ENCODE results near the gene SEC11A.

The SEC11A gene

DNA sequence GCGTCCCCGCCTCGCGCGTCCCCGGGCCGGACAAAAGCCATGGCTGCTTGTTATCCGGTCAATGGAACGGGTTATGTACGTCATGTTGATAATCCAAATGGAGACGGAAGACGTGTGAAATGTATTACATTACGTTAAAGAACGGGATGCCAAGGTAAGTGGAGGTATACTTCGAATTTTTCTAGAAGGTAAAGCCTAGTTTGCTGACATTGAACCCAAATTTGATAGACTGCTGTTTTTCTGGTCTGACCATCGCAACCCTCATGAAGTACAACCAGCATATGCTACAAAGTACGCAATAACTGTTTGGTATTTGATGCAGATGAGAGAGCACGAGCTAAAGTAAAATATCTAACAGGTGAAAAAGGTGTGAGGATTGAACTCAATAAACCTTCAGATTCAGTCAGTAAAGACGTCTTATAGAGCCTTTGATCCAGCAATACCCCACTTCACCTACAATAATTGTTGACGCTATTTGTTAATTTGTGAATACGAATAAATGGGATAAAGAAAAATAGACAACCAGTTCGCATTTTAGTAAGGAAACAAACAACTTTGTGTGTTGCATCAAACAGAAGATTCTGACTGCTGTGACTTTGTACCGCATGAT lies 81.6 kb downstream of the SEC11A start:
- H3K4me1 ChIP-seq (ENCODE audit: control insufficient read depth in 1 of 2, insufficient read depth in 2 of 2, low read length in 2 of 2), result peaks cover 14 to 34% of the 10 kb centered on the region in 2 donors
- no peaks in the 10 kb centered on the region for H3K9me3 ChIP-seq (ENCODE audit: control insufficient read depth in 1 of 2, low read length in 2 of 2)
- H3K27ac ChIP-seq (ENCODE audit: low read length), result peak overlapping the region; percentile 54

GRCh38 chr15:84633311-84634227 lies 82.4 kb downstream of the SEC11A start:
- Histone ChIP-seq H3K9me3 (ENCODE audit: control insufficient read depth in 1 of 2, low read length in 2 of 2) (no peaks in the 10 kb centered on the region), H3K4me1 (ENCODE audit: control insufficient read depth in 1 of 2, insufficient read depth in 2 of 2, low read length in 2 of 2) (peaks cover 14 to 34% of the 10 kb centered on the region in 2 donors), H3K36me3 (ENCODE audit: control insufficient read depth in 1 of 2, insufficient read depth in 2 of 2, low read length in 2 of 2) (peaks cover 5 to 11% of the 10 kb centered on the region in 2 donors), H3K27ac (ENCODE audit: low read length) (peak overlapping the region; percentile 68), H3K4me3 (ENCODE audit: low read depth in 1 of 2, low read length in 2 of 2) (peak overlapping the region; percentile 58 to 68), H3K27me3 (ENCODE audit: low read depth, low read length) (no peaks in the 10 kb centered on the region)

More for the DNA sequence above, 81.6 kb downstream of the SEC11A start:
- H3K27me3 ChIP-seq (ENCODE audit: low read depth, low read length), result no peaks in the 10 kb centered on the region
- H3K36me3 ChIP-seq (ENCODE audit: control insufficient read depth in 1 of 2, insufficient read depth in 2 of 2, low read length in 2 of 2), result peaks cover 6 to 17% of the 10 kb centered on the region in 2 donors
- peak overlapping the region; percentile 58 to 68 for H3K4me3 ChIP-seq (ENCODE audit: low read depth in 1 of 2, low read length in 2 of 2)

- Histone ChIP-seq H3K27ac (ENCODE audit: low read length) (peak overlapping the region; percentile 83), H3K4me1 (ENCODE audit: control insufficient read depth in 1 of 2, insufficient read depth in 2 of 2, low read length in 2 of 2) (peaks cover 14 to 34% of the 10 kb centered on the region in 2 donors), H3K27me3 (ENCODE audit: low read depth, low read length) (no peaks in the 10 kb centered on the region), H3K4me3 (ENCODE audit: low read depth in 1 of 2, low read length in 2 of 2) (peak overlapping the region; percentile 68 to 80), H3K9me3 (ENCODE audit: control insufficient read depth in 1 of 2, low read length in 2 of 2) (no peaks in the 10 kb centered on the region), H3K36me3 (ENCODE audit: control insufficient read depth in 1 of 2, insufficient read depth in 2 of 2, low read length in 2 of 2) (no peaks in the 10 kb centered on the region)
Observed at GRCh38 chr15:84631706-84632272, 84.2 kb downstream of the SEC11A start.

- Histone ChIP-seq H3K27ac (ENCODE audit: low read length) (no peak overlapping the region), H3K27me3 (ENCODE audit: low read depth, low read length) (no peaks in the 10 kb centered on the region), H3K9me3 (ENCODE audit: control insufficient read depth in 1 of 2, low read length in 2 of 2) (no peaks in the 10 kb centered on the region), H3K4me3 (ENCODE audit: low read depth in 1 of 2, low read length in 2 of 2) (no peak overlapping the region), H3K36me3 (ENCODE audit: control insufficient read depth in 1 of 2, insufficient read depth in 2 of 2, low read length in 2 of 2) (peaks cover 0 to 5% of the 10 kb centered on the region in 2 donors), H3K4me1 (ENCODE audit: control insufficient read depth in 1 of 2, insufficient read depth in 2 of 2, low read length in 2 of 2) (peaks cover 11 to 21% of the 10 kb centered on the region in 2 donors)
Observed at GRCh38 chr15:84629033-84629432, 86.9 kb downstream of the SEC11A start.

DNA sequence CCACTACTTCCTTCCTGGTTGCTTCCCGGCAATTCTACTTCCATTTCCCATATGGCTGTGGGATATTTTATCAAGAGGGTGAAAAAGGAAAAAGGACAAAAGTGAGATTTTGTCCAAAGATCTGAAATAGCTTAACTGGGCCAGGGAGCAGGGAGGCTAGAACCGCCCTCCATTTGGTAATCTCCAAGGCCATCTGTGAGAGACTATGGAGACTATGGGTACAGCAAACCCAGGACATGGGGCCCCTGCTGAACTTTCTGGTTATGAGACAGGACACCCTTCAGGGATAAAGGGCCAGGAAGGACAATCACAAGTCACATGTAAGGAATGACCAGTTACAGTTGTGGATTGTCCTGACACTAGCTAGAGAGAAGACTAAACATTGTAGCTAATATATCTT lies 90.8 kb downstream of the SEC11A start:
- no peaks in the 10 kb centered on the region for H3K4me1 ChIP-seq (ENCODE audit: control insufficient read depth in 1 of 2, insufficient read depth in 2 of 2, low read length in 2 of 2)
- H3K27ac ChIP-seq (ENCODE audit: low read length), result no peak overlapping the region
- peaks cover 26 to 30% of the 10 kb centered on the region in 2 donors for H3K36me3 ChIP-seq (ENCODE audit: control insufficient read depth in 1 of 2, insufficient read depth in 2 of 2, low read length in 2 of 2)
- no peak overlapping the region for H3K4me3 ChIP-seq (ENCODE audit: low read depth in 1 of 2, low read length in 2 of 2)
- no peaks in the 10 kb centered on the region for H3K27me3 ChIP-seq (ENCODE audit: low read depth, low read length)
- peaks cover 17% of the 10 kb centered on the region in 2 donors for H3K9me3 ChIP-seq (ENCODE audit: control insufficient read depth in 1 of 2, low read length in 2 of 2)

GRCh38 chr15:84624359-84624758 lies 91.6 kb downstream of the SEC11A start:
- Histone ChIP-seq H3K27ac (ENCODE audit: low read length) (no peak overlapping the region), H3K36me3 (ENCODE audit: control insufficient read depth in 1 of 2, insufficient read depth in 2 of 2, low read length in 2 of 2) (peaks cover 26 to 30% of the 10 kb centered on the region in 2 donors), H3K4me3 (ENCODE audit: low read depth in 1 of 2, low read length in 2 of 2) (no peak overlapping the region), H3K9me3 (ENCODE audit: control insufficient read depth in 1 of 2, low read length in 2 of 2) (peaks cover 17% of the 10 kb centered on the region in 2 donors), H3K4me1 (ENCODE audit: control insufficient read depth in 1 of 2, insufficient read depth in 2 of 2, low read length in 2 of 2) (no peaks in the 10 kb centered on the region), H3K27me3 (ENCODE audit: low read depth, low read length) (no peaks in the 10 kb centered on the region)

- H3K9me3 ChIP-seq (ENCODE audit: control insufficient read depth in 1 of 2, low read length in 2 of 2), result peaks cover 17% of the 10 kb centered on the region in 2 donors
- no peaks in the 10 kb centered on the region for H3K27me3 ChIP-seq (ENCODE audit: low read depth, low read length)
- peak overlapping the region; percentile 12 to 44 for H3K4me3 ChIP-seq (ENCODE audit: low read depth in 1 of 2, low read length in 2 of 2)
- no peak overlapping the region for H3K27ac ChIP-seq (ENCODE audit: low read length)
- H3K36me3 ChIP-seq (ENCODE audit: control insufficient read depth in 1 of 2, insufficient read depth in 2 of 2, low read length in 2 of 2), result peaks cover 26 to 30% of the 10 kb centered on the region in 2 donors
- no peaks in the 10 kb centered on the region for H3K4me1 ChIP-seq (ENCODE audit: control insufficient read depth in 1 of 2, insufficient read depth in 2 of 2, low read length in 2 of 2)
Observed at GRCh38 chr15:84621358-84621979, 94.5 kb downstream of the SEC11A start.

DNA sequence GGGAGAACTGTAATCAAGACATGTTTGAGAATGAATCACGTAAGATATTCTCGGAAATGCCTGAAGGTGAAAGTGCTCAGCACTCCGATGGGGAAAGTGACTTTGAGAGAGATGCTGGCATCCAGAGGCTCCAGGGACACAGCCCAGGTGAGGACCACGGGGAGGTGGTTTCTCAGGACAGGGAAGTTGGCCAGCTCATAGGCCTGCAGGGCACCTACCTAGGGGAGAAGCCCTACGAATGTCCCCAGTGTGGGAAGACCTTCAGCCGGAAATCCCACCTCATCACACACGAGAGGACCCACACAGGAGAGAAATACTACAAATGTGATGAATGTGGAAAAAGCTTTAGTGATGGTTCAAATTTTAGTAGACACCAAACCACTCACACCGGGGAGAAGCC lies 95.3 kb downstream of the SEC11A start:
- Histone ChIP-seq H3K4me3 (ENCODE audit: low read depth in 1 of 2, low read length in 2 of 2) (peak overlapping the region in 1 of 2 donors; percentile 44), H3K4me1 (ENCODE audit: control insufficient read depth in 1 of 2, insufficient read depth in 2 of 2, low read length in 2 of 2) (no peaks in the 10 kb centered on the region), H3K27ac (ENCODE audit: low read length) (no peak overlapping the region), H3K36me3 (ENCODE audit: control insufficient read depth in 1 of 2, insufficient read depth in 2 of 2, low read length in 2 of 2) (peaks cover 26% of the 10 kb centered on the region in 2 donors), H3K27me3 (ENCODE audit: low read depth, low read length) (no peaks in the 10 kb centered on the region), H3K9me3 (ENCODE audit: control insufficient read depth in 1 of 2, low read length in 2 of 2) (peaks cover 17% of the 10 kb centered on the region in 2 donors)
